ENCODE results near the gene CTDSPL.

CTDSPL gene

GRCh38 chr3:37938011-37938410, 76.3 kb downstream of the CTDSPL start:
- H3K9me3 ChIP-seq (ENCODE audit: control insufficient read depth in 2 of 2, low read length in 2 of 2), result no peaks in the 10 kb centered on the region
- no peak overlapping the region for H3K27ac ChIP-seq (ENCODE audit: low read depth in 2 of 2, low read length in 2 of 2)
- H3K4me3 ChIP-seq (ENCODE audit: low read length in 2 of 2), result no peak overlapping the region
- H3K36me3 ChIP-seq (ENCODE audit: control insufficient read depth in 2 of 2, insufficient read depth in 2 of 2, low read length in 2 of 2), result no peaks in the 10 kb centered on the region
- H3K27me3 ChIP-seq (ENCODE audit: control insufficient read depth in 2 of 2, insufficient read depth in 2 of 2, low read length in 2 of 2), result no peaks in the 10 kb centered on the region
- H3K4me1 ChIP-seq (ENCODE audit: control insufficient read depth in 2 of 2, insufficient read depth in 2 of 2, low read length in 2 of 2), result peaks cover 40 to 47% of the 10 kb centered on the region in 2 donors
- no peak overlapping the region for H3K9ac ChIP-seq (ENCODE audit: low read depth in 1 of 2, low read length in 2 of 2)

GRCh38 chr3:37940242-37940908, 78.7 kb downstream of the CTDSPL start:
- H3K36me3 ChIP-seq (ENCODE audit: control insufficient read depth in 2 of 2, insufficient read depth in 2 of 2, low read length in 2 of 2), result no peaks in the 10 kb centered on the region
- peaks cover 45 to 53% of the 10 kb centered on the region in 2 donors for H3K4me1 ChIP-seq (ENCODE audit: control insufficient read depth in 2 of 2, insufficient read depth in 2 of 2, low read length in 2 of 2)
- no peak overlapping the region for H3K4me3 ChIP-seq (ENCODE audit: low read length in 2 of 2)
- no peak overlapping the region for H3K27ac ChIP-seq (ENCODE audit: low read depth in 2 of 2, low read length in 2 of 2)
- H3K27me3 ChIP-seq (ENCODE audit: control insufficient read depth in 2 of 2, insufficient read depth in 2 of 2, low read length in 2 of 2), result no peaks in the 10 kb centered on the region
- no peak overlapping the region for H3K9ac ChIP-seq (ENCODE audit: low read depth in 1 of 2, low read length in 2 of 2)
- no peaks in the 10 kb centered on the region for H3K9me3 ChIP-seq (ENCODE audit: control insufficient read depth in 2 of 2, low read length in 2 of 2)

- peaks cover 45 to 54% of the 10 kb centered on the region in 2 donors for H3K4me1 ChIP-seq (ENCODE audit: control insufficient read depth in 2 of 2, insufficient read depth in 2 of 2, low read length in 2 of 2)
- H3K27ac ChIP-seq (ENCODE audit: low read depth in 2 of 2, low read length in 2 of 2), result peak overlapping the region; percentile 67 to 75
- peak overlapping the region; percentile 12 to 29 for H3K4me3 ChIP-seq (ENCODE audit: low read length in 2 of 2)
- H3K36me3 ChIP-seq (ENCODE audit: control insufficient read depth in 2 of 2, insufficient read depth in 2 of 2, low read length in 2 of 2), result no peaks in the 10 kb centered on the region
- H3K27me3 ChIP-seq (ENCODE audit: control insufficient read depth in 2 of 2, insufficient read depth in 2 of 2, low read length in 2 of 2), result no peaks in the 10 kb centered on the region
- peak overlapping the region in 1 of 2 donors; percentile 7 for H3K9ac ChIP-seq (ENCODE audit: low read depth in 1 of 2, low read length in 2 of 2)
- no peaks in the 10 kb centered on the region for H3K9me3 ChIP-seq (ENCODE audit: control insufficient read depth in 2 of 2, low read length in 2 of 2)
Observed at GRCh38 chr3:37941608-37942508, 80.2 kb downstream of the CTDSPL start.

GRCh38 chr3:37942646-37943045, 81.0 kb downstream of the CTDSPL start:
- Histone ChIP-seq H3K27ac (ENCODE audit: low read depth in 2 of 2, low read length in 2 of 2) (peak overlapping the region; percentile 67 to 75), H3K4me3 (ENCODE audit: low read length in 2 of 2) (no peak overlapping the region), H3K36me3 (ENCODE audit: control insufficient read depth in 2 of 2, insufficient read depth in 2 of 2, low read length in 2 of 2) (no peaks in the 10 kb centered on the region), H3K27me3 (ENCODE audit: control insufficient read depth in 2 of 2, insufficient read depth in 2 of 2, low read length in 2 of 2) (no peaks in the 10 kb centered on the region), H3K4me1 (ENCODE audit: control insufficient read depth in 2 of 2, insufficient read depth in 2 of 2, low read length in 2 of 2) (peaks cover 43 to 51% of the 10 kb centered on the region in 2 donors), H3K9me3 (ENCODE audit: control insufficient read depth in 2 of 2, low read length in 2 of 2) (no peaks in the 10 kb centered on the region), H3K9ac (ENCODE audit: low read depth in 1 of 2, low read length in 2 of 2) (no peak overlapping the region)

- no peak overlapping the region for H3K4me3 ChIP-seq (ENCODE audit: low read length in 2 of 2)
- H3K27ac ChIP-seq (ENCODE audit: low read depth in 2 of 2, low read length in 2 of 2), result peak overlapping the region; percentile 30 to 52
- no peak overlapping the region for H3K9ac ChIP-seq (ENCODE audit: low read depth in 1 of 2, low read length in 2 of 2)
- no peaks in the 10 kb centered on the region for H3K36me3 ChIP-seq (ENCODE audit: control insufficient read depth in 2 of 2, insufficient read depth in 2 of 2, low read length in 2 of 2)
- H3K9me3 ChIP-seq (ENCODE audit: control insufficient read depth in 2 of 2, low read length in 2 of 2), result no peaks in the 10 kb centered on the region
- peaks cover 43 to 51% of the 10 kb centered on the region in 2 donors for H3K4me1 ChIP-seq (ENCODE audit: control insufficient read depth in 2 of 2, insufficient read depth in 2 of 2, low read length in 2 of 2)
- no peaks in the 10 kb centered on the region for H3K27me3 ChIP-seq (ENCODE audit: control insufficient read depth in 2 of 2, insufficient read depth in 2 of 2, low read length in 2 of 2)
Observed at GRCh38 chr3:37943126-37943525, 81.4 kb downstream of the CTDSPL start.

- Histone ChIP-seq H3K4me1 (ENCODE audit: control insufficient read depth in 2 of 2, insufficient read depth in 2 of 2, low read length in 2 of 2) (peaks cover 43 to 51% of the 10 kb centered on the region in 2 donors), H3K27me3 (ENCODE audit: control insufficient read depth in 2 of 2, insufficient read depth in 2 of 2, low read length in 2 of 2) (no peaks in the 10 kb centered on the region), H3K4me3 (ENCODE audit: low read length in 2 of 2) (no peak overlapping the region), H3K27ac (ENCODE audit: low read depth in 2 of 2, low read length in 2 of 2) (peak overlapping the region in 1 of 2 donors; percentile 52), H3K9ac (ENCODE audit: low read depth in 1 of 2, low read length in 2 of 2) (no peak overlapping the region), H3K9me3 (ENCODE audit: control insufficient read depth in 2 of 2, low read length in 2 of 2) (no peaks in the 10 kb centered on the region), H3K36me3 (ENCODE audit: control insufficient read depth in 2 of 2, insufficient read depth in 2 of 2, low read length in 2 of 2) (no peaks in the 10 kb centered on the region)
Observed at GRCh38 chr3:37943631-37944314, 82.1 kb downstream of the CTDSPL start.

- peaks cover 43 to 51% of the 10 kb centered on the region in 2 donors for H3K4me1 ChIP-seq (ENCODE audit: control insufficient read depth in 2 of 2, insufficient read depth in 2 of 2, low read length in 2 of 2)
- H3K36me3 ChIP-seq (ENCODE audit: control insufficient read depth in 2 of 2, insufficient read depth in 2 of 2, low read length in 2 of 2), result no peaks in the 10 kb centered on the region
- H3K9me3 ChIP-seq (ENCODE audit: control insufficient read depth in 2 of 2, low read length in 2 of 2), result no peaks in the 10 kb centered on the region
- no peaks in the 10 kb centered on the region for H3K27me3 ChIP-seq (ENCODE audit: control insufficient read depth in 2 of 2, insufficient read depth in 2 of 2, low read length in 2 of 2)
- H3K9ac ChIP-seq (ENCODE audit: low read depth in 1 of 2, low read length in 2 of 2), result no peak overlapping the region
- peak overlapping the region in 1 of 2 donors; percentile 38 for H3K4me3 ChIP-seq (ENCODE audit: low read length in 2 of 2)
- peak overlapping the region; percentile 63 to 69 for H3K27ac ChIP-seq (ENCODE audit: low read depth in 2 of 2, low read length in 2 of 2)
Observed at GRCh38 chr3:37944391-37944842, 82.7 kb downstream of the CTDSPL start.

- peak overlapping the region in 1 of 2 donors; percentile 5 for H3K9ac ChIP-seq (ENCODE audit: low read depth in 1 of 2, low read length in 2 of 2)
- H3K4me1 ChIP-seq (ENCODE audit: control insufficient read depth in 2 of 2, insufficient read depth in 2 of 2, low read length in 2 of 2), result peaks cover 43 to 51% of the 10 kb centered on the region in 2 donors
- peaks cover 0 to 6% of the 10 kb centered on the region in 2 donors for H3K36me3 ChIP-seq (ENCODE audit: control insufficient read depth in 2 of 2, insufficient read depth in 2 of 2, low read length in 2 of 2)
- H3K4me3 ChIP-seq (ENCODE audit: low read length in 2 of 2), result no peak overlapping the region
- H3K27me3 ChIP-seq (ENCODE audit: control insufficient read depth in 2 of 2, insufficient read depth in 2 of 2, low read length in 2 of 2), result no peaks in the 10 kb centered on the region
- no peaks in the 10 kb centered on the region for H3K9me3 ChIP-seq (ENCODE audit: control insufficient read depth in 2 of 2, low read length in 2 of 2)
- H3K27ac ChIP-seq (ENCODE audit: low read depth in 2 of 2, low read length in 2 of 2), result peak overlapping the region; percentile 17 to 46
Observed at GRCh38 chr3:37945156-37945806, 83.6 kb downstream of the CTDSPL start.

GRCh38 chr3:37945807-37946530, 84.3 kb downstream of the CTDSPL start:
- Histone ChIP-seq H3K4me3 (ENCODE audit: low read length in 2 of 2) (no peak overlapping the region), H3K9ac (ENCODE audit: low read depth in 1 of 2, low read length in 2 of 2) (no peak overlapping the region), H3K27ac (ENCODE audit: low read depth in 2 of 2, low read length in 2 of 2) (peak overlapping the region in 1 of 2 donors; percentile 28), H3K4me1 (ENCODE audit: control insufficient read depth in 2 of 2, insufficient read depth in 2 of 2, low read length in 2 of 2) (peaks cover 43 to 48% of the 10 kb centered on the region in 2 donors), H3K27me3 (ENCODE audit: control insufficient read depth in 2 of 2, insufficient read depth in 2 of 2, low read length in 2 of 2) (no peaks in the 10 kb centered on the region), H3K36me3 (ENCODE audit: control insufficient read depth in 2 of 2, insufficient read depth in 2 of 2, low read length in 2 of 2) (peaks cover 0 to 6% of the 10 kb centered on the region in 2 donors), H3K9me3 (ENCODE audit: control insufficient read depth in 2 of 2, low read length in 2 of 2) (no peaks in the 10 kb centered on the region)
